GM18517 (cell line): Measurements from ENCODE around the gene MAGEF1.
"Not testable (repeated sequence)": the region's sequence is repeated elsewhere in the genome, so short reads cannot be mapped to it uniquely, and the experiment has no call there.

ENCODE experiments used
- ATAC-seq: cut with Tn5 transposase; IDR thresholded peaks from one replicate; pipeline ENCODE4 v1.9.1; 2021; ENCODE audit warnings: mild to moderate bottlenecking, moderate library complexity; ENCODE audit not compliant: unreplicated experiment

MAGEF1 gene

DNA sequence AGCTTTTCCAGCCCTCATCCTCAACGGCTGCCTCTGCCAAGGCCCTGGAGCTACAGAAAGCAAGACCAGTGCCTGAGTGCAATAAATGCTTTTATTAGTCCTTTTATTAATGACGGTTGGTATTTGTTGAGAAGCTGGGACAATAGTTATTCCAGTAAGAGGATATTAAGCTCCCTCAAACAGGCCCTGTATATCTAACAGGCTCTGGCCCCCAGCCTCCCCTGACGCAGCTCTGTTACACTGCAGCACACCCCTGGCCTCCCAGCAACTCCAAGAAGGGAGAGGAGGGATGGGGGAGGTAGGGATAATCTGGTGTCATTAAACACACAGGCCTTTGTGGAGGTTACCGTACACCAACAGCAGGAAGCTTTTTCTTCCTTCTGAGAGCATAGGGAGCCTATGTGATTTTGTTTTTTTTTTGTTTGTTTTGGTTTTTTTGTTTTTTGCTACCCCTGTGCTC is 30.8 kb upstream of the MAGEF1 start:
- no peak for ATAC-seq

DNA sequence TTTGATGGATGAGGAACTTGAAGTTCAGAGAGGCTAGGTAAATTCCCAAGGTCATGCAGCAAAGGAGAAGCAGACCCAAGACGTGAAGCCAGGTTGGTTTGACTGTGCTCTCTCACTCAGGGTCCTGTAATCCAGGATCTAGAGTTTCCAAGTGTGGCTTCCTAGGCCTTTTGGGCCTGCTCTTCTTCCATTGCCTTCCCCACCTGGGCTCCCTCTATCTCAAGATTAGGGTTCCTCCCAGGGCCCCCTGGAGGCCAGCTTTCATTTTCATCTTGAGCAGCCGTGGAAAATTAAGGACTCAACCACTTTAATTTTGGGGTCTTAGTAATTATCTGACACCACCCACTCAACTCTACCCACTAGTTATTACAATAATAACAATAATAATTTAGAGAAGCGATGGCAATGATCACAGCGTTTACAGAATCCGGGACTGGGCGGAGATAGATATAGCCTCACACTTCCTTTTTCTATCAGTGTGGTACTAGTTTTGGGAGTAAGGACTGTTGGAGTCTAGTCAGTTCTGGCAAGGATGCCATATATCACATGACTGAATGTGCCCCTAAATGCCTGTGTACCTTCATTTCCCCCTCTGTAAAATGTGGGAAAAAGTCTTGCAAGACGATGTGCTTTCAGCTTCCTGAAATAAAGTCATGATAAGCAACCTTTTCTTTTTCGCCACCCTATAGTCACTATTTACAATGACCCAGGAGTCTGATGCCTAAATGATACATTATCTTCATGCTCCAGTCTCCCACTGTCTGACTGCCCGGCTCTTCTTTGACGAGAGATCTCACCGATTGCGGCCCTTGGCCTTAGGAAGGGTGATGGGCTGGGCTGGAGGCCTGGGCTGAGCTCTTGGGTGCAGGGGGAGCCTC is 30.2 kb upstream of the MAGEF1 start:
- ATAC-seq, result no peak

GRCh38 chr3:184741259-184741556 is 29.3 kb upstream of the MAGEF1 start:
- no peak for ATAC-seq

GRCh38 chr3:184740509-184741258 is 28.8 kb upstream of the MAGEF1 start:
- ATAC-seq, result no peak

- ATAC-seq, result no peak
Observed at GRCh38 chr3:184739594-184740505, 28.0 kb upstream of the MAGEF1 start.

GRCh38 chr3:184738982-184739381 is 27.1 kb upstream of the MAGEF1 start:
- ATAC-seq, result no peak

DNA sequence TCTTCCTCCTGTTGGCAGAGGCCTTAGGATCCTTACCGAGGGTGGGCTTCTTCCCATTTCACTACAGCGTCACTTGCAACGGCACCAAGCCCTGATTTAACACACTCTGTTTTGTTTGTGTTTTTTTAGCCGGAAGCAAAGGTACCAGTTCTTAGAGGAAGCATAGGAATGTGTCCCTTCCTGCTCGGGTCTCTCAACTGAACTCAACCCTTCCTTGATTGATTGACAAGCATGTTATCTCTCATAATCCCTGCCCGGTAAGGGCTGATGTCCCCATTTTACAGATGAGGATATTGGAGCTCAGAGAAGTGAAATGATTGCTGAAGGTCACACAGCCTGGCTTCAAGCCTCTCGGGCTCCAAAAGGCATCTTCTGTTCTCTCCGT is 26.6 kb upstream of the MAGEF1 start:
- no peak for ATAC-seq

DNA sequence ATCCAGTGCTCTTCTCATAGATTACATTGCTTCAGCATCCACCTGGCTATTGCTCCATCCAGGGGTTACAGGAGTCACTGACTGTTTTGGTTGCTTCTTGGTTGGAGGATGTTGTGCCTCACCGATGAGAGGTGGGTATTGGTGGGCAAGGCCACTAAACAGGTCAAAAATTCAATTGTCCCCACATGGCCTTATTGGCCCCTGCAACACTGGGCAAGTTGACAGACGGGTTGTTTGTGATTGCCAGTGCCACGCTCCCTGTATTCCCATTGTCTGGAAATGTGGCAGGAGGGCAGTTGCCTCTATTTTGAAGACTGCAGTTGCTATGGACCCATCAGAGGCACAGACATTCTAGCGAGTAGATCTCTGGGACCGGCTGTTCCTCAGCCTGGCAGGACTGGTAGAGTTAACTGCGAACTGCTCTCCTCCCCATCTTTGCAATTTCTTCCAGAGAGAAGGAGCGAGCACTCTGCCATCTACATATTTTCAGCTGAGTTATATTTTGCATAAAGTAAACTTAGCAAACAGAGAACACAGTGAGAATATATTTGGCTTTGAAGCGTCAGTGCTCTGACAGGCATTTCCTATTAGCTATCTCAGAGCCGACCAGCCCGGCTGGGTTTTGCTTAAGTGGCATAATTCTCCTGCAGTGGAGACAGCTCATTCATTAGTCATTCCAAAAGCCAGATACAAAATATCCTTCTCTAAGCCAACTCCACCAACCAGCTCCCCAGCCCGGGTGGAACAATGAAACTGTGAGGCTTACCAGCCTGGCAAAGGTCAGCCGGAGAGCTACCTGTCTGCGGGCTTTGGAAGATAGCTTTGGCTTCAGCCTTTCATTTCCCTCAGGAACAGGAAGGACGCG is 26.0 kb upstream of the MAGEF1 start:
- no peak for ATAC-seq

DNA sequence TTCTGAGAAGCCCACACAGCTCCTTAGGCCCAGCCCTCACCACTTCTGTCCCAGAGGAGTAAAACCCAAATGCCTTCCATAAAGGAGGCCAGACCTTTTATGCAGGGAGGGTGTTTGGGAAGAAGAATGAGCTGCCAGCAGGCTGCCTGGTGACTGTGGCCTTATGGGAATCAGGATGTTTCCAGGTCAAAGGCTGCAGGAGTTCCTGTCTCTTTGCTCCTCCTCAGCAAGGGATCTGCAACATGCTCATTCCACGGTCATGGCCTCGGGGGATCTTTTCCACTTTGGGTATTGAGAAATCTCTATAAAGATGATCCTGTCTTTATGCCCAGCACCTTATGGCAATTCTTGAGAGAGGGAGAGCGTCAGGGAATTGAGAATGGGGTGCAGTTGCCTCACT is 25.2 kb upstream of the MAGEF1 start:
- no peak for ATAC-seq

GRCh38 chr3:184734903-184735701 is 23.2 kb upstream of the MAGEF1 start:
- no peak for ATAC-seq

DNA sequence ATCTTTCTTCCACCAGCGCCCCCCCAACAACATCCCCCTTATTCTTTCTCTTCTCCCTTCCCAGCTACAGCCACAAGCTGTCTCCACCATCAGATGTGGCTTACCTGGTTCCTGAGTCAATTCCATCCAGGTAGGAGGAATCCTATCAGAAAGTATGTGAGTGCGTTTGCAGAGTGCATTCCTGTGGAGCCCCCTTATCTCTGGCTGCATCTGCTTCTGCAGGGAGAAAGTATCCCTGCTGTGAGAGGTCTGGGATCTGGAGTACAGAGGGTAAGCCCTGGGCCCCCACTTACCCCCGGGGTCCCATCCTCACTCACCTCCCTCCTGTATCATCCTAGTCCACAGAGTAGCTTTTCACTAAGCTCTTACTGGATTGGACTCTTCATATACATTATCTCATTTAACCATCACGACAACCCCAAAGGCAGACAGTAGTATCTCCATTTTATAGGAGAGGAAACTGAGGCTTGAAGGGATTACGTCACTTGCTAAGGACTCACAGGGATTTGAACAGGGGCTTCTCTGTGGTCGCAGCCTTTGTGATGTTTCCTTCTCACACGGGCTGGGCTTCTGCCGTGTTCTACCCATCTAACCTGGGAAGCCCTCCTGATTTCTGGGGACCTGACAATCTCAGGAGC is 22.2 kb upstream of the MAGEF1 start:
- no peak for ATAC-seq

GRCh38 chr3:184733181-184733580 is 21.3 kb upstream of the MAGEF1 start:
- no peak for ATAC-seq

DNA sequence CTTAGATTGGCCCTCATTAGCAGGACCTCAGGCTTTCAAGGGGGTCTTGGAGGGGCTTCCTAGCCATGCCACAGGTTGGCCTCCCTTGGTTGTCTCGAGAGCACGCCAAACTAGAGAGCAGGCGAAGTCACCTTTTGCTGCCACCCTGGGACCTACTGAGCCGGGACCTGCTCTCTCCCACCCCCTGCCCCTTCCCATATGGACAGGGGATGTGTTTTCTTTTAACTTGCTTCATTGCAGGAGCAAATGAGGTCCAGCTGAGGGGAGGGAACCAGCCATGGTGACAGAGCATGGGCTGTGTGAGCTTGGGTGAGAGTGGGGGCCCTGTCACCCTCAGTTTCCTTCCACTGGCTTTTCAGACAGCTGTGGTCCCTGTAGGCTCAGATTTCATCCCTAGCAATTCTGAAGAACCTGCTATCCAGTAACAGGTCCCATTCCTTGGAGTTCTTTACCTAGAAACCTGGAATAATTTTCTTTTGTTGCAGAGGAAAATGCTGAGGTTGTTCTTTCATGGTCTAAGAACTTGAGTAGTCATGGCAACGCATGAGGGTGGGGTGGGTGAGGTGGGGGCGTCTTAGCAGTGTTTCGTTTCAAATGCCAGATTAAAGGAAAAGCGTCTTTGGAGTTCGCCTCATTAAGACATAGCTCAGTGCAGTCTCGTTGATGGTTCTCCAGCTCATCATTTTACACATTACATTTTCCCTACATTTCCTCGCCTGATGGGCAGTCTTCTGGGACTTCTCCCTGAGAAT is 20.1 kb upstream of the MAGEF1 start:
- ATAC-seq, result no peak

DNA sequence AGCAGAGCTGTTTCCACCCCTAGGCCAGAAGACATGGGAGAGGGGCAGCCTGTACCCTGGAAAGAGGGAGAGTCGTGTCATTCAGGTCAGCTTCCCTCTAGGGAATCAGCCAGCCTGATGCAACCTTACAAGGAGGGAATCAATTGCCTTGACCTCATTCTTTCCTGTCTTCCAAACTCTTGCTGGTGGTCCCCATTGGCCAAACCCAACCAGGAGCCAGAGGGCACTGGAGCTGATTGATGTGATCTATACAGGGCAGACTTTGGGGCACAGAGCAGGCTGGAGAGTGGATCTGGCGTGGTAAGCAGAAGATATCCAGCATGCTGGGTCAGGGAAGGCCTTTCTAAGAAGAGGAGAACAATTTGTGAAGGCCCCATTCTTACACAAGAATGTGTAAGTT is 19.1 kb upstream of the MAGEF1 start:
- no peak for ATAC-seq

GRCh38 chr3:184729154-184729553 is 17.3 kb upstream of the MAGEF1 start:
- ATAC-seq, result not testable (repeated sequence)

GRCh38 chr3:184728010-184728527 is 16.2 kb upstream of the MAGEF1 start:
- ATAC-seq, result no peak

DNA sequence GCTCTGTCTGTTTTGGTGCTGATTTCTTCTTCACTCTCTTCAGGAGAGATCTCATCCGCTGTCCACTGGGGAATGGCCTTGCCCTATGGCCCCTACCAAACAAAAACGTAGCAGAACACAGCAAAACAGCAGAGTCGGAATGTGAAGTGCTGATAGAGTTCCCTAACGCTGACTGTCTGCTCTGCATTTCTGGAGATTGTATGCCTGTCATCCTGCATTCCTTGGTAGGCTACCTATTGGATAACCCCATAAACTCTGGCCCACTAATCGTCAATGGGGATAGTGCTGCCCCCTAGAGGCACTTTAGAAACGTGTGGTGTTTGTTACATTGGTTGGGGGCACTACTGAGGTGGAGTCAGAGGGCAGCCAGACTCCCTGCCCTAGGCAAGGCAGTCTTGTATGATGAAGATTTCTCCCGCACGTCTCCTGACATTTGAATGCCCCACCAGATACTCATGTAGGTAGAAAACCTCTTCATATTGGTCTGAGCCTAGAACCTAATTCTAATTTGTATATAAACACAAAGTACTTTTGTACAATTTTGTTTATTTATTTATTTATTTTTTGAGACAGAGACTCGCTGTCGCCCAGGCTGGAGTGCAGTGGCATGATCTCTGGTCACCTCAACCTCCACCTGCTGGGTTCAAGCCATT is 15.6 kb upstream of the MAGEF1 start:
- ATAC-seq, result no peak

DNA sequence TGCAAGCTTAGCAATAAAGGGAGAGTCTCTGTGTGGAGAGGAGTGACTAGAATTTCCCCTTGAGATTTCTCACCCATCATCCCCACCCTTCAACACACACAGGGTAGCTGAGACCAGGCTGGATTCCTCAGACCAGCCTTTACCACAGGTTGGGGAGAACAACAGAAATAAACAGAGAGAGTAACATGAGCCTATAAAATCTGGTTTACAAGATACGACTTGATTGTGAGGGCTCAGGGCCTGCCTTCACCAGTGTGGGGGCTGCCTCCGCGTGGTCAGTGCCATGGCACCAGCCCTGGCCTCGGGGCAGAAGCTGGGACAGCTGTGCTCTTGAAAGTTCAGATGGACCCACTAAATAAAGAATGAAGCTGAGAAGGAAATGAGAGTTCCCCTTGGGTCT is 14.6 kb upstream of the MAGEF1 start:
- no peak for ATAC-seq
